Fibroblast of skin of right quadriceps (primary cell): ENCODE data around the gene KRTAP10-7.
"Not testable (repeated sequence)": the region's sequence is repeated elsewhere in the genome, so short reads cannot be mapped to it uniquely, and the experiment has no call there.

Source experiments
- DNase-seq: peaks from one replicate; pipeline ENCODE4 v3.0.0-alpha.2; 2013

KRTAP10-7 gene

DNA sequence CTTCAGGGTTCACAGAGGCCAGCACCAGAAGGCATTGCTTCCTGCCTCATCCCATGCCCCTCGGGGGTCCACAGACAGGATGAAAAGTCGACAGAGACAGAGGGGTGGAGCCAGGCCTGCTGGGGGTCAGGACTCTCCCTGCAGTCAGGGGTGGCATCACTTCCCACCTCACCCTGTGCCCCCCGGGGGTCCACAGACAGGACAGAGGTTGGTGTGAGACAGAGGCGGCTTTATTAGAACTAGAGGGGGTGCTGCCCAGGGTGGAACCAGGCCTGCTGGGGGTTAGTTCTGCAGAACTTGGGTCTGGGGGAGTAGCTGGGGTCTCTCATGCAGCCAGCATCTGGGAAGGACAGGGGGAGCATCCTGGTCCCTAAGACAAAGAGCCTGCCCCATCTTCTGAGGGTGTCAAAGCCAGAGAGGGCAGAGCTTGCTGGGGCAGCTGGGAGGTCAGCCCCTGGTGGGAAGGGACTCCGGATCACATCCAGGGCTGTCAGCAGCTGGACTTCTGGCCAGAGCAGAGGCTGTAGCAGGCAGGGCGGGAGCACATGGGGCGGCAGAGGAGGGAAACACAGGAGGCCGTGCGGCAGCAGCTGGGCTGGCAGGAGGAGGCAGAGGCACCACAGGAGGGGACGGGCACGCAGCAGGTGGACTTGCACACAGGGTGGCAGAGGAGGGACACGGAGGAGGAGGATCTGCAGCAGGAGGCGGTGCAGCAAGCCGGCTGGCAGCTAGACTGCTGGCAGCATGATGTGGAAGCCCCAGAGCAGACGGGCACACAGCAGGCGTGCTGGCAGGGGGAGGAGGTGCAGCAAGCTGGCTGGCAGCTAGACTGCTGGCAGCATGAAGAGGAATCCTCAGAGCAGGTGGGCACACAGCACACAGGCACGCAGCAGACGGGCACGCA, 9.2 kb upstream of the KRTAP10-7 start:
- DNase-seq = not testable (repeated sequence)

DNA sequence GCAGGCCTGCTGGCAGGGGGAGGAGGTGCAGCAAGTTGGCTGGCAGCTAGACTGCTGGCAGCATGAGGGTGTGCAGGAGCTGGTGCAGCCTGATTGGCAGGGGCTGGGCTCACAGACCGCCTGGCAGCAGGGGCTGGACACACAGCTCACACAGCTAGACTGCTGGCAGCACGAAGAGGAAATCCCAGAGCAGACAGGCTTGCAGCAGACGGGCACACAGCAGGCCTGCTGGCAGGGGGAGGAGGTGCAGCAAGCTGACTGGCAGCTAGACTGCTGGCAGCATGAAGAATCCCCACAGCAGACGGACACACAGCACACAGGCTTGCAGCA, 8.6 kb upstream of the KRTAP10-7 start:
- DNase-seq = not testable (repeated sequence)

DNA sequence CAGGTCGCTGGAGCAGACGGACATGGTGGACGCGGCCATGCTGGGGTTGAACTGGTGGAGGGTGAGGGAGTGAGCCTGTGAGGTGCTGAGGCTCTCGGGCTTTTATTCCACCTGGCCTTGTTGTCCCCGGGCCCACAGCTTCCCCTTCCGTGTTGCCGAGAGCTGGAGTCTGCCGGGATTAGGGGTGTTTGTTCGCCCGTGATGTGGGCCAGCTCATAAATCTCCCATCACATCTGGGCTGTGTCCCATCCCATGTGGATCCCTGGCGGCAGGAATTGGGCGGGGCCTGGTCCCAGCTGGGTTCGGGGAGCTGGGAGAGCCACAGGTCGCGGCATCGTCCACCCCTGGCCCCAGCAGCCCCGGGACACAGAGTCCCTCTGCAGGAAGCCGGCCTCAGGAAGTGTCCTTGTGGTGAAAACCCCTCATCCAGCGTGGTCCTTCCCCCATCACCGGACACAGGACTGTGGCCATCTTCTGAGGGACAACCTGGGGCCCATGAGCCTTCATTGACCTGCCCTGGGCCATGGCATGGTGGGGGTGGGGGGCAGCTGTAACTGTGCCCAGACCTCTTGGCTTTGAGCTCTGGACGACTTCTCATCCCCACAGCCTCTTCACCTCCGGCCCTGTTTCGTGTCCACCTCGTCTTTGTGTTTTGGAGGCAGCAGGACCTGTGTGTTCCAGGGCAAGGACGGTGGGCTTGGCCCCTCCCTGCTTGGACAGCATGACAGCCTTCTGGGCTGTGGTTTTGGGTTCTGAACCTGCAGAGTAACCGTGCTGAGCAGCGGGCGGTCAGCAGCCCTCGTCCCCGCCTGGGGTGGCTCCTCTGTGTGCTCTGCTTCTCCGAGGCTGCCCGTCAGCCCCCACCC, 7.7 kb upstream of the KRTAP10-7 start, which contains the start of gene KRTAP10-6:
Gene KRTAP10-6 (minus strand): TSS at position 60 of the 866 bp plus-strand sequence. CDS start 21 bp downstream, at position 39.
- DNase-seq = no peak

DNA sequence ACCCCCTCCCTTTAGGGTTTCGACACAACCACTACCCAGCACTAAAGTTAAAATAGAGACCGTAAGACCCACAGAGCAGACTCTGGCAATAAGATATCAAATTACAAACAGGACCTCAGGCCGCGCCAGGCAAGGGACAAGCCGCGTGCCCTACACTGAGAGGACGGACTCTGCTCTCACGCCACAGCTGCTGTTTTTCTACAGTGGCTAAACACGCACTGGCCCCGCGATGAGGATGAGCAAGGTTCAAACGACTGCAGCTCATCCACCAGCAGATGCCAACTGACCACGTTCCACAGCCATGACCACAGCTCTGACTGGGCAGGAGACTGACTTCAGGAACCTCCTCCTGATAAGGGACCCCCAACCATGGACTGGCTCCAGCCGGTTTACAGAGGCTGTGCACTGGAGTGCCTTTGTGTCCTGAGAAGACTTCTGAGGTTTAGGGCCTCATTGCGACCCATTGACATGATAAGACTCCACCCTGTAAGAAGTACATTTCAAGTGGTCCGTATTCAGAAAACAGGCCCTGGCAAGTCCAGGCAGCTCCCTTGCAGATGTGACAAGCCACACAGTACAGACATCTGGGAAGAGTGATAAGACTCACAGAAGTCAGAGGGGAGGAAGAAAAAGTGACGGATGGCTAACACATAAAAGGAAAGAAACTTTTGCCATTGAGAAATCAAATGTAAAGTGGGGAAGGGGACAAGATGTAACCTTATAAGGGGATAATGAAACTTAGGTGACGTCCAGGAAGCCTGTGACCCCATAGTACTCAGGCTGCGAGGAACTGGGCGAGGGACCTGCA, 6.6 kb upstream of the KRTAP10-7 start:
- DNase-seq = no peak

DNA sequence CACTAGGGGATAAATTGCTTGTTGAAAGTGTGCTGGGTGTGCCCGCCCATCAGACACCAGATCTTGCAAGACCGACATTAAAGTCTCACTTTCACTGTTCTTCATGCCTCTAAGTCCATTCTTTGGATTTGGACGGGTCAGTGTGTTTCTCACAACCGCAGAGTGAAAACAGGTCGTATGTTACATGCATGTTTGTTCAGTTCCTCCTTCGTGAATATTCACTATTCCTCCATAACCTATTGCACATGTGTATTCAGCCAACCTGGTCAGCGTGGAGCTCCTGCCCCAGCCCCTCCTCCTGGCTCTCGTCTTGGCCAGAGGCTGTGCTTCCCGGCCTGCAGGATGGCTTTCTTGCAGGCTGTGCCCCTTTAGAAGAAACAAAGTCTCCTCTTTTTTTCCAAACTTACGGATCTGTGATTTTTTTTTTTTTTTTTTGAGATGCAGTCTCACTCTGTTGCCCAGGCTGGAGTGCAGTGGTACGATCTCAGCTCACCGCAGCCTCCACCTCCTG, 5.9 kb upstream of the KRTAP10-7 start:
- no peak for DNase-seq

DNA sequence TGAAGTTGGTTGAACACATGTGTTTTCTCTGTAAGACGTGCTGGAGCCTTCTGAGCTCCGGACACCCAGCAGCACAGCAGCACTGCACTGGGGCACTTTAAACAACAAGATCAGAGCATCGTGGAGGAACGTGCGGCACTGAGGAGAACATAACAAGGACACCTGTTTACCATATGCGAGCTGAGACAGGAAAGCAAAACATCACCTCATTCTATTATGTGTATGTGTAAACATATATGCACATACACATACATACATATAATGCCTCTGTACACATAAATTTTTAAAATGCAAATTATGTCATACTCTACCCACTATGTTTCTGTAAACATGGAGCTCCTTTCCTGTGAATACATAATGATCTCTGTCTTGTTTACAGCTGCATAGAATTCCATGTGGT, 4.9 kb upstream of the KRTAP10-7 start:
- no peak for DNase-seq

DNA sequence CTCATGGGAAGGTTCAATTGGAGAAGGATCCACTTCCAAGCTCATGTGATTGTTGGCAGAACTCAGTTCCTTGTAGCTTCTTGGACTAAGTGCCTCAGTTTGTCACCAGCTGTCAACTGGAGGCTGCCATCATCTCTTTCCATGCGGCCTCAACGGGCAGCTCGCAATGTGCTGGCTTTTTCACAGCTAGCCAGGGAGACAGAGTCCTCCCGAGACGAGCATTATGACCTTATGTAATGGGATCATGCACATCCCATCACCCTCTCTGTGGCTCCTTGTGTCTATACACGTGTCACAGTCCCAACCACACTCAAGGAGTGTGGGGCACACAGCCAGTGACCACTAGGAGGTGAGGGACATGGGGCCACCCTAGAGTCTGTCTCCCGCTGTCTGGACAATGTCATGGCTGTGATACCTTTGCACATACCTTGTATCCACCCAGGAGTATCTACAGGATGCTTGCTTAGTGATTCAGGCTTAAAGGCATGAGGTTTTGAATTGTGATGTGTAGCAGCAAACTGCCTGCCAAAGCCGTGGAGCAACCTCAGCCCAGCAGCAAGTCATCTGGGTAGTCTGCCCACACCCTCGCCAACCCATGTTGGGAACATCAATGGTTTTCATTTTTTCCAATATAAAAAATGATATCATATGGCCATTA, 4.2 kb upstream of the KRTAP10-7 start:
- DNase-seq = no peak

DNA sequence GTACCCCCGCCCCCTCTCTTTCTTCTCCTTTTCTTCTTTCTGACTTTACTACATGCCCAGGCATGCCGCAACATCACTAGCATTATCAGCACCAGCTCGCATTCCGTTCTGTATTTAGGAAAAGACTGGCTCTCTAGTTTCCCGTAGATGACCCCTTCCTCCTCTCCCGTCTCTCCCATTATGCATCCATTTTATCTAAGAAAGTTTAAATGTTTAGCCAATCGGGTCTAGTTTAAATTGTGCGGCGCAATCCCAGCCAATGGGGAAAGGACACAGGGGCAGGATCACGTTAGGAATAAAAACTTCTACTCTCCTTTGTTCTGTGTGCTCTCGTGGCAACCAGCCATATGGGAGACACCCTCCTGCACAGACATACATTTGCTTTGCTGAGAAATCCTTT, 2.3 kb upstream of the KRTAP10-7 start:
- no peak for DNase-seq

DNA sequence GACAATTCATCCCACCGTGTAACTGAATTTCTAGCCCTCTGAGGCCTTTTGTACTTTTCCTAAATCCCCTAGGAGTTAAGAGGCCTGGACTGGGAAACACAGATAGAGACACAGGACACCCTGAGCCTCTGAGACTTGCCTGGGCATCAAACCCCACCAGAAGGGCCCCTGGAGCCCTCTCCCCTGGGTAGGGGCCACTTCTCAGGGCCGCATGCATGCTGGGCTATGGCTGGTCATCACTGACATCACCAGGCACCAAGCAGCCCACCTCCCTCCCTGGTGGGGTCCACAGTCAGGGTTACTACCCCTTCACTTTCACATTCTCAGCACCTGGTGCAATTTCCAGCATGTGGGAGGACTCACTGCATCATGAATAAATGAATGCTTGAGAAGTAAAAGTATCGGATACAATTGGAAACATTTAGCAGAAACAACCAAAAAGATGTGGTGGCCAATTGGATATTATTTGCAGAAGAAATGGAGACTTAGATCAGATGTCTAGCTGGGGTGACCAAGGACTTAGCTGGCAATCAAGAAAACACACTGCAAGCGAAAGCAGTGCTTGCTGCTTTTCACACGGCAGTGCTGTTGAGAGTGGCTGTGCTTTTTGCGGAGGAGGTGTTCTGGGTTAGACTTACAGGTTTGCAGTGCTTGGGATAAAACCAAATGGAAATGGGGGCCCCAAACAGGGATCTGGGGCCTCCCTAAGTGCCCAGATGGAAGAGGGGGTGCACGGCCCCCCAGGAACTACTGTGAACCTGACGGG, 950 bp upstream of the KRTAP10-7 start:
- DNase-seq = no peak

DNA sequence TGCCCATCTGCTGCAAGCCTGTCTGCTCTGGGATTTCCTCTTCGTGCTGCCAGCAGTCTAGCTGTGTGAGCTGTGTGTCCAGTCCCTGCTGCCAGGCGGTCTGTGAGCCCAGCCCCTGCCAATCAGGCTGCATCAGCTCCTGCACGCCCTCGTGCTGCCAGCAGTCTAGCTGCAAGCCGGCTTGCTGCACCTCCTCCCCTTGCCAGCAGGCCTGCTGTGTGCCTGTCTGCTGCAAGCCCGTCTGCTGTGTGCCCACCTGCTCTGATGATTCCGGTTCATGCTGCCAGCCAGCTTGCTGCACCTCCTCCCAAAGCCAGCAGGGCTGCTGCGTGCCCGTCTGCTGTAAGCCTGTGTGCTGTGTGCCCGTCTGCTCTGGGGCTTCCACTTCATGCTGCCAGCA, 694 bp downstream of the KRTAP10-7 start:
- DNase-seq = not testable (repeated sequence)

DNA sequence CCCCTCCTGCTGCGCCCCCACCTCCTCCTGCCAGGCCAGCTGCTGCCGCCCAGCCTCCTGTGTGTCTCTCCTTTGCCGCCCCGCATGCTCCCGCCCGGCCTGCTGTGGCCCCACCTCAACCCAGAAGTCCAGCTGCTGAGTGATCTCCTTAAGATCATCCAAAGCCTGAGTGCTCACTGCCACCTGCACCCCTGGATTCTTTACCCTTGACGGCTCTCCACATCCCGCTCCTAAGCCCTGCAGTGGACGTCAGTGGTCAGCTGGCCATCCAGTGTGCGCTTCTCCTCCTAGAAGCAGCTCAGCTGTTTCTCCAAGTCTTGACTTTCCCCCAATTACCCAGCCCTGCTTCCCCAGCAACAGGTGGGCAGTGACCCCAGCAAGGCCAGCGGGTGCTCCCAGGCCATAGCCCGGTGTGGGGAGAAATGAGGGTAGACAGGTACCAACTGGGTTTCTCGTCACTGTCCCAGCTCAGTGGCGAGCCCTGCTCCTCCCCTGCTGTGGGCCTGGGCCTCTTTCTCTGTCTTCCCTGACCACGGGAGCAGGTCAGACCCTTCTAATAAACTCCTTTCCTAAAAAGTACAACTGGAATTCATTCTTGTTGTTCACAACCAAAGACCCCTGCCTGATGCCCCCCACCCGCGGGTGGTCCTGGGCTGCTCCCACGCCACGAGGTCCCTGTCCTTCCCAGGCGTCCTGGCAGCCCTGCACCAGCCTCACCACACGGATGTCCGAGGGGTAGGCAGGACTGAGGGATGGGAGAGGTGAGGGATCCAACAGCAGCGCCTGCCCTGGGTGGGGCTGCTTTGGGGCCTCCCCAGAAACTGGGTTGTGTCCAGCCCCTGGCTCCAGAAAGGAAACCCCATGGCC, 1.4 kb downstream of the KRTAP10-7 start:
- no peak for DNase-seq

DNA sequence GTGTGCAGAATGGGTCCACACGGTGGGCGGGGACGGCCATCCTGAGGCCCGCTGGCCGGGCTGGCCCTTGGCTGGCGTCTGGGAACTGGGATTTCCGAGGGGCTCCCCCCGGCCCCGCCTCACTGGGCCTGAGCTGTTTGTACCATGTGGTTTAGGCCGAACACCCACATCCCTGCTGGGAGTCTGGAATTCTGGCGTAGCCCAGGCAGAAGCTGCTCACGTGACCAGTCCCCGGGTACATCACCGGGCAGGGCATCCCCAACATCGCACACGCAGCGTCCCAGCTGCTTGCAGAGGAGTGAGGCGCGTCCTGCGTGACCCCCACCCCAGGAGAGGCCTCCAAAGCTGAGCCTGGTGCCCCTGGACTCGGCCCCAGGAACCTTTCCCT, 2.1 kb downstream of the KRTAP10-7 start:
- DNase-seq = no peak

DNA sequence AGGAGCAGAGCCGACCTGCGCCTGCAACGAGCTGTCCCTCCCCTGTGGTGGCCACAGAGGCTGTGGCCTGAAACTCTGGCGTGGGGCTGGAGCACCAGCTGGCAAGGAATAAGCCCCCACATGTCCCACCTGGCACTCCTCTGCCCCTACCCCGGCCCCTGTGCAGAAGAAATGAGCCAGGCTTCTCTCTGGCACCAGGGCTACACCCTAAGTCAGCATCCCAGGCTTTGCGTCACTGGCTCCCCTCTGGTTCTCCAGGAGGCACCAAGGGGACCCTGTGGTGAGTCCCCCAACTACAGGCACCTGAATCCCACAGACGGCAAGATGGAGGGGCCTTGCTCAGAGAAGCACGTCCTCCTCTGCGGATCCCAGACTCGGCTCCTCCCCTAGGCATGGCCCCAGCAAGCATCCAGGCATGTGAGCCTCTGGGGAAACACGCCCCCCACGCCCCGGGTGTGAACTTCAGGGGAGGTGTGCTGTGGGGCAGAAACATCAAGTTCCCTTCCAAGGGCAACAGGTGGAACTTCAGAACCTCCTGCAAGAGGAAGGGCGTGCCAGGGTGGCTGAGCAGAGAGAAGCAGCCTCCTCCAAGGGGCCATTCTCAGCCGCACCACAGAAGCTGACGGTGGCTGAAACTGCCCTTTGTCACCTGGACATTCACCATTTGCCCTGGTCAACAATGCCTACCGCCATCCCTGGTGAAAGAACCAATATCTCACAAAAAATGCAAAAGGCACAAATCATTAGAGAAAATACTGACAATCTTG, 2.9 kb downstream of the KRTAP10-7 start:
- DNase-seq = no peak

DNA sequence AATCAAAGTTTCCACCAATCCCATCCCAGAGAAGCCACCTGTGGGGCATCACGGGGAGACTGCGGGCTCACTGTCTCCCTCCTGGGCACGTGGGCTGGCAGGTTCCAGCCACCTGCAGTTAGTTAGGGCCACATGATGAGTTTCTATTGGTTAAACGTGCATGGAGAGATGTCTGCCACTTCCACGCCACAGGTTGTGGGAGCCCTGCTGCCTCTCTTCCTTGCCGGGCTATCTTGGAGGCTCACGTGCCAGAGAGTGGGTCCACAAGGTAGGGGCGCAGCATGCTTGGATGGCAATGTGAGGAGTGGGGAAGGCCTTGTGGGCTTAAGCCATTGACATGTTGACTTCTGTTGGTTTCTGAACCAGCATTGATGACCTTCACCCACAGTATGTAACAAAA, 3.5 kb downstream of the KRTAP10-7 start:
- no peak for DNase-seq

DNA sequence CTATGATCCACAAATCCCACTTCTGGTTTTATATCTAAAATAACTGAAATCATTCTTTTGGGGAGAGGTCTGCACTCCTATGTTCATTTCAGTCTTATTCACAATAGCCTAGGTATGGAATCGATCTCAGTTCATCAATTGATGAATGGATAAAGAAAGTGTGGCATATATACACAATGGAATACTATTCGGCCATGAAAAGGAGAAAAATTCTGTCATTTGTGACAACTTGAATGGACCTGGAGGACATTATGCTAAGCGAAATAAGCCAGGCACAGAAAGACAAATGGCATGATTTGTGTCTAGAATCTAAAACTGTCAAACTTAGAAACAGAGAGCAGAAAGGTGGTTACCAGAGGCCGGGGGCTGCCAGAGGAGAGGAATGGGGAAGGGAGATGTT, 6.1 kb downstream of the KRTAP10-7 start:
- DNase-seq = no peak

DNA sequence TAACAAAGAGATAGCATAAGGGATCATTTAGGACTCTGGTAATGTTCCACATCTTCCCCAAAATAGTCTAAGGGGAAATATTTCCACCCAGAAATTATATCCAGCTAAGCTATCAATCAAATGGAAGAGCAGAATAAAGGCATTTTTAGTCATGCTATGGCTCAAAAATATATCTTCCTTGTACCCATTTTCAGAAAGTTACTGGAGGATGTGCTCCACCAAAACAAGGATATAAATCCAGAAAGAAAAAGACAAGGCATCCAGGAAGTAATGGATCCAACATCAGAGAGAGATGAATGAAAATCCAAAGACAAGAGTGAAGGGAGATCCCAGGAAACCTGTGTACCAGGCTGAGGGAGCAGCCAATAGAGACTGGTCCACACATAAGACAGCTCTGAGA, 8.8 kb downstream of the KRTAP10-7 start:
- no peak for DNase-seq

DNA sequence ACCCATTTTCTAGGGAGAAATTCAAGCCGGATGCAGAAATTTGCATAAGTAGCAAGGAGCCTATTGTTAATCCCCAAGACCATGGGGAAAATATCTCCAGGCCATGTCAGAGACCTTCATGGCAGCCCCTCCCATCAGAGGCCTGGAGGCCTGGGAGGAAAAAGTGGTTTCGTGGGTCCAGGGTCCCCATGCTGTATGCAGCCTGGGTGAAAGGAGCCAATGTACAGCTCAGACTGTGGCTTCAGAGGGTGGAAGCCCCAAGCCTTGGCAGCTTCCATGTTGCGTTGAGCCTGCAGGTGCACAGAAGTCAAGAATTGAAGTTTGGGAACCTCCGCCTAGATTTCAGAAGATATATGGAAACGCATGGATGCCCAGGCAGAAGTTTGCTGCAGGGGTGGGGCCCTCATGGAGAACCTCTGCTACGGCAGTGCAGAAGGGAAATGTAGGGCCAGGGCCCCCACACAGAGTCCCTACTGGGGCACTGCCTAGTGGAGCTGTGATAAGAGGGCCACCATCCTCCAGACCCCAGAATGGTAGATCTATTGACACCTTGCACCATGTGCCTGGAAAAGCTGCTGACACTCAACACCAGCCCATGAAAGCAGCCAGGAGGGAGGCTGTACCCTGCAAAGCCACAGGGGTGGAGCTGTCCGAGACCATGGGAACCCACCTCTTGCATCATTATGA, 9.9 kb downstream of the KRTAP10-7 start:
- DNase-seq = not testable (repeated sequence)

DNA sequence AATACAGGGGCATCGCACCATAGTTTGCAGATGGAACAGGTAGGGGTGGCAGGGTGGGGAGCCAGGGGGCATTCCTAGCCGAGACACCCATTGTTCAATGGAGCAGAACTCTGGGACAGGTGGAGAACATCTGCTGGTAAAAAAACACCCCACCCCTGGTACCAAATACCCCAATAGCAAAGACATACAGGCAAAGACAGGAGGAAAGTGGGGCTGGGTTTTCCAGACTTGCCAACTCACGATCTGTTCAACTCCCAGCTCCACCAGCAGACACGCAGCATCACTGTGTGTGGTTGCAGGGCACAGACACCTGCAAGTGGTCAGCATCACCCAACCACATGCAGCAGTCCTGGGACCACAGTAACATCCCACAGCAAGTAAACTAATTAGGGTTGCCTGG, 11.2 kb downstream of the KRTAP10-7 start:
- DNase-seq = no peak

DNA sequence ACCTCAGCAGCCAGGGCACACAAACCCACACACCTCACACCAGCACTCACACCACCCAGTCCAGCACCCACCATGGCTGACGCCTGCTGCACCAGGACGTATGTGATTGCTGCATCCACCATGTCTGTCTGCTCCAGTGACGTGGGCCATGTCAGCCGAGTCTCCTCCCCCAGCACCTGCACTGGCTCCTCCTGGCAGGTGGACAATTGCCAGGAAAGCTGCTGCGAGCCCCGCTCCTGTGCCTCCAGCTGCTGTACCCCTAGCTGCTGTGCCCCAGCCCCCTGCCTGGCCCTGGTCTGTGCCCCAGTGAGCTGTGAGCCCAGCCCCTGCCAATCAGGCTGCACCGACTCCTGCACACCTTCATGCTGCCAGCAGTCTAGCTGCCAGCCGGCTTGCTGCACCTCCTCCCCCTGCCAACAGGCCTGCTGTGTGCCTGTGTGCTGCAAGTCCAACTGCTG, 11.7 kb downstream of the KRTAP10-7 start, which contains the start of gene KRTAP10-8:
Gene KRTAP10-8 (plus strand): TSS at position 51 of the 458 bp plus-strand sequence. CDS start 22 bp downstream, at position 73.
- no peak for DNase-seq
